HEK293 (cell line): Measurements from ENCODE around the gene FDXACB1.
"Not testable (repeated sequence)": the region's sequence is repeated elsewhere in the genome, so short reads cannot be mapped to it uniquely, and the experiment has no call there.

Experiments used
- CTCF ChIA-PET: fragments of 350-600 bp; formaldehyde crosslinking; extraction: SDS; loops from one replicate; lab custom pipeline; 2021; ENCODE audit warnings: antibody characterized with exemption; lab: Yijun Ruan, JAX
- POLR2A ChIA-PET: fragments of 300-600 bp; formaldehyde crosslinking; extraction: SDS; loops from one replicate; lab custom pipeline; 2020; ENCODE audit warnings: antibody characterized with exemption, inconsistent platforms; lab: Yijun Ruan, JAX
- H3K27ac ChIP-seq: fragments of 200-500 bp; sonication (Bioruptor generic); 2 replicates; pipeline ENCODE4 v1.5.1; 2014; ENCODE audit warnings: low read depth, low read length, control low read depth, inconsistent platforms; ENCODE audit errors: extremely low read depth
- H3K36me3 ChIP-seq, 2 experiments: fragments of 200-500 bp in 1 of 2; sonication (Bioruptor generic) in 1 of 2; 1 replicate in 1 of 2; 2 replicates in 1 of 2; pipeline ENCODE4 v1.5.1; 2014 to 2017; ENCODE audit warnings: inconsistent platforms in 2 of 2, low read length in 2 of 2; ENCODE audit not compliant: control insufficient read depth in 2 of 2, insufficient read depth in 1 of 2
- H3K4me1 ChIP-seq: fragments of 200-500 bp; sonication (Bioruptor generic); 2 replicates; pipeline ENCODE4 v1.5.1; 2014; ENCODE audit warnings: mild to moderate bottlenecking, low read length, inconsistent platforms; ENCODE audit not compliant: control insufficient read depth, insufficient read depth
- H3K4me3 ChIP-seq: 2 replicates; pipeline ENCODE4 v1.5.1; 2011; ENCODE audit warnings: low read depth, mild to moderate bottlenecking, control low read depth, low read length, moderate library complexity
- H3K9me3 ChIP-seq: fragments of 200-500 bp; sonication (Bioruptor generic); 2 replicates; pipeline ENCODE4 v1.5.1; 2014; ENCODE audit warnings: low read depth, low read length, inconsistent platforms; ENCODE audit not compliant: control insufficient read depth, insufficient read depth
- BCL11A ChIP-seq: fragments of 450-650 bp; formaldehyde crosslinking; IDR thresholded peaks from 2 replicates; pipeline ENCODE4 v1.5.1; 2016; ENCODE audit warnings: low read depth, missing biosample characterization, missing genetic modification characterization
- GFI1B ChIP-seq: fragments of 450-650 bp; formaldehyde crosslinking; IDR thresholded peaks from 2 replicates; pipeline ENCODE4 v1.5.1; 2016; ENCODE audit warnings: missing biosample characterization, missing genetic modification characterization
- GLI4 ChIP-seq: fragments of 450-650 bp; formaldehyde crosslinking; IDR thresholded peaks from 2 replicates; pipeline ENCODE4 v1.5.1; 2016; ENCODE audit warnings: missing biosample characterization, missing genetic modification characterization
- KLF9 ChIP-seq: fragments of 450-650 bp; formaldehyde crosslinking; IDR thresholded peaks from 2 replicates; pipeline ENCODE4 v1.5.1; 2016; ENCODE audit warnings: missing biosample characterization, missing genetic modification characterization, low read depth
- MZF1 ChIP-seq: fragments of 450-650 bp; formaldehyde crosslinking; IDR thresholded peaks from 2 replicates; pipeline ENCODE4 v1.5.1; 2017; ENCODE audit warnings: missing biosample characterization, missing genetic modification characterization, borderline replicate concordance
- PBX3 ChIP-seq: sonication (generic); formaldehyde crosslinking; IDR thresholded peaks from 2 replicates; pipeline ENCODE4 v1.8.1; 2022; ENCODE audit warnings: mild to moderate bottlenecking, moderate library complexity, missing genetic modification reagents
- TCF7L2 ChIP-seq: IDR thresholded peaks from 2 replicates; pipeline ENCODE4 v1.6.1; 2011; ENCODE audit warnings: low read depth, mild to moderate bottlenecking, inconsistent platforms, low read length, moderate library complexity, borderline replicate concordance
- YY2 ChIP-seq: fragments of 450-650 bp; formaldehyde crosslinking; IDR thresholded peaks from 2 replicates; pipeline ENCODE4 v1.5.1; 2016; ENCODE audit warnings: missing biosample characterization, missing genetic modification characterization
- ZFP3 ChIP-seq: fragments of 450-650 bp; formaldehyde crosslinking; IDR thresholded peaks from 2 replicates; pipeline ENCODE4 v1.5.1; 2016; ENCODE audit warnings: low read depth, missing biosample characterization, missing genetic modification characterization
- ZNF174 ChIP-seq: fragments of 450-650 bp; formaldehyde crosslinking; IDR thresholded peaks from 2 replicates; pipeline ENCODE4 v1.5.0; 2017; ENCODE audit warnings: missing biosample characterization, mild to moderate bottlenecking, missing genetic modification characterization
- ZNF19 ChIP-seq: fragments of 450-650 bp; formaldehyde crosslinking; IDR thresholded peaks from 2 replicates; pipeline ENCODE4; 2016; ENCODE audit warnings: missing biosample characterization, missing genetic modification characterization, low read depth
- ZNF23 ChIP-seq: fragments of 450-650 bp; formaldehyde crosslinking; IDR thresholded peaks from 2 replicates; pipeline ENCODE4 v1.5.1; 2016; ENCODE audit warnings: missing biosample characterization, missing genetic modification characterization, borderline replicate concordance
- ZNF239 ChIP-seq: fragments of 450-650 bp; formaldehyde crosslinking; IDR thresholded peaks from 2 replicates; pipeline ENCODE4 v1.5.1; 2016; ENCODE audit warnings: missing biosample characterization, missing genetic modification characterization
- ZNF311 ChIP-seq: fragments of 450-650 bp; formaldehyde crosslinking; IDR thresholded peaks from 2 replicates; pipeline ENCODE4 v1.5.1; 2017; ENCODE audit warnings: missing biosample characterization, missing genetic modification characterization, borderline replicate concordance
- ZNF335 ChIP-seq: fragments of 450-650 bp; formaldehyde crosslinking; conservative IDR thresholded peaks from 2 replicates; pipeline ENCODE4 v1.5.1; 2016; ENCODE audit warnings: missing biosample characterization, missing genetic modification characterization
- ZNF350 ChIP-seq: fragments of 450-650 bp; formaldehyde crosslinking; IDR thresholded peaks from 2 replicates; pipeline ENCODE4 v1.5.0; 2017; ENCODE audit warnings: missing biosample characterization, mild to moderate bottlenecking, missing genetic modification characterization
- ZNF48 ChIP-seq: fragments of 450-650 bp; formaldehyde crosslinking; IDR thresholded peaks from 2 replicates; pipeline ENCODE4 v1.5.1; 2016; ENCODE audit warnings: missing biosample characterization, missing genetic modification characterization
- ZNF510 ChIP-seq: fragments of 450-650 bp; formaldehyde crosslinking; IDR thresholded peaks from 2 replicates; pipeline ENCODE4 v1.5.1; 2018; ENCODE audit warnings: mild to moderate bottlenecking, missing genetic modification characterization, missing biosample characterization; ENCODE audit not compliant: insufficient replicate concordance
- ZNF596 ChIP-seq: fragments of 450-650 bp; IDR thresholded peaks from 2 replicates; pipeline ENCODE4 v1.5.0; 2018; ENCODE audit warnings: missing biosample characterization, mild to moderate bottlenecking, missing genetic modification characterization, moderate library complexity
- ZNF785 ChIP-seq: fragments of 450-650 bp; formaldehyde crosslinking; IDR thresholded peaks from 2 replicates; pipeline ENCODE4 v1.5.1; 2016; ENCODE audit warnings: missing biosample characterization, missing genetic modification characterization
- TF ChIP-seq, protein P1 (sequence below): fragments of 450-650 bp; formaldehyde crosslinking; IDR thresholded peaks from 2 replicates; pipeline ENCODE4 v1.5.1; 2016; ENCODE audit warnings: missing biosample characterization, missing genetic modification characterization

The FDXACB1 gene

GRCh38 chr11:111885053-111885452, 6.1 kb upstream of the FDXACB1 start:
- H3K36me3 ChIP-seq, POLR2A ChIA-PET, H3K9me3 ChIP-seq, H3K4me1 ChIP-seq, H3K27ac ChIP-seq, H3K4me3 ChIP-seq: not testable (repeated sequence)
- CTCF ChIA-PET: interaction anchor here (0.8 to 1.5 kb wide), 2 partner anchors 13 to 97 kb away, joined by 3 read pairs; no protein-coding TSS in a partner anchor

- H3K4me3 ChIP-seq: no peak overlapping the region
- no peaks in the 10 kb centered on the region for H3K36me3 ChIP-seq
- no peak overlapping the region for H3K27ac ChIP-seq
- no peaks in the 10 kb centered on the region for H3K9me3 ChIP-seq
- TF ChIP-seq ZNF239 (tag by site-specific recombination): no peak
- CTCF ChIA-PET: interaction anchor here (1.7 kb wide), 1 partner anchor 100 kb away, joined by 10 read pairs; no protein-coding TSS in a partner anchor
- POLR2A ChIA-PET: interaction anchor here (1.0 to 1.7 kb wide), 3 partner anchors 28 to 45 kb away, joined by 3 to 4 read pairs (median 3); partner anchors contain the start of gene C11orf52
- H3K4me1 ChIP-seq: no peaks in the 10 kb centered on the region
Observed at GRCh38 chr11:111882202-111882601, 3.2 kb upstream of the FDXACB1 start.

- no peak for TF ChIP-seq ZNF350 (tag by site-specific recombination)
- no peak for TF ChIP-seq ZNF19 (tag by site-specific recombination)
- no peak for TF ChIP-seq YY2
- TF ChIP-seq TCF7L2: no peak
- TF ChIP-seq ZNF48 (tag by site-specific recombination): no peak
- no peak for TF ChIP-seq ZNF174 (tag by site-specific recombination)
- TF ChIP-seq ZNF596 (tag by site-specific recombination): no peak
- no peak for TF ChIP-seq ZNF785 (tag by site-specific recombination)
- TF ChIP-seq ZFP3: no peak
- no peak for TF ChIP-seq GLI4
- TF ChIP-seq MZF1 (tag by site-specific recombination): no peak
- TF ChIP-seq PBX3 (CRISPR knock-in tag): no peak
- no peak for TF ChIP-seq BCL11A (tag by site-specific recombination)
- TF ChIP-seq ZNF510 (tag by site-specific recombination): no peak
- TF ChIP-seq ZNF23 (tag by site-specific recombination): no peak
- no peak for TF ChIP-seq GFI1B (tag by site-specific recombination)
- ChIA-PET POLR2A (interaction anchor here (0.9 kb wide), 1 partner anchor 47 kb away, joined by 4 read pairs; no protein-coding TSS in a partner anchor), CTCF (interaction anchor here (0.9 to 1.4 kb wide), 2 partner anchors 8 to 52 kb away, joined by 3 to 10 read pairs; partner anchors contain the start of gene ALG9)
- H3K36me3 ChIP-seq: peaks cover 0 to 16% of the 10 kb centered on the region in 2 experiments; a peak in 1 of 3 replicates
- H3K9me3 ChIP-seq: no peaks in the 10 kb centered on the region
- H3K4me1 ChIP-seq: no peaks in the 10 kb centered on the region
- H3K27ac ChIP-seq: peak overlapping the region; percentile 52
- peak overlapping the region; percentile 65 for H3K4me3 ChIP-seq
Observed at GRCh38 chr11:111879637-111879960, 634 bp upstream of the FDXACB1 start.

DNA sequence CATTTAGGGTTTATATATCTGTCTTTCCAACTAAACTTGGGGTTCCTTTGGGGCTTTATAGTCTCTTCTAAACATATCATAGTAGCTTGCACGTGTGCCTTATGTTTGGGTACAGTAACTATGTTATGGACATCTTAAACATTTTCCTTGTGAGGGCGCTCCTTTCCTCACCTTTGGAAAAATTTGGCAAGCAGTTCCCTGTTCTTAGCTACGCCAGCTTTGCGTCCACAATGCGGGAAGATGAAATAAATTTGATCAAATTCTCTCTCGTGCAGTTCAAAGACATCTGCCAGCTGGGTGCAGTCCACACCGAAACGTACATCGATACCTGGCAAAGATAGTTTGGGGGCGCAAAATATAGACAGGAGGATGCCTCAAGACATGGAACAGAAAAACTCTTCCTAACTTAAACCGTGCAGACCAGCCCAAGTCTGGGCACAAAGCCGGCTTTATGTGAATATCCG, 548 bp downstream of the FDXACB1 start:
- Histone ChIP-seq H3K4me3 (peak overlapping the region; percentile 65), H3K36me3 (peaks cover 0 to 16% of the 10 kb centered on the region in 2 experiments; a peak in 1 of 3 replicates), H3K9me3 (no peaks in the 10 kb centered on the region), H3K4me1 (no peaks in the 10 kb centered on the region), H3K27ac (peak overlapping the region; percentile 52; the same call in 1 of the 2 replicates)
- ChIA-PET POLR2A (interaction anchor here (1.1 kb wide), 1 partner anchor 48 kb away, joined by 4 read pairs; no protein-coding TSS in a partner anchor), CTCF (interaction anchor here (0.6 to 2.0 kb wide), 5 partner anchors 33 to 309 kb away, joined by 3 to 19 read pairs (median 3); no protein-coding TSS in a partner anchor)
- no peak for TF ChIP-seq KLF9 (tag by site-specific recombination)
- TF ChIP-seq ZNF311 (tag by site-specific recombination): no peak
- TF ChIP-seq, protein P1, sequence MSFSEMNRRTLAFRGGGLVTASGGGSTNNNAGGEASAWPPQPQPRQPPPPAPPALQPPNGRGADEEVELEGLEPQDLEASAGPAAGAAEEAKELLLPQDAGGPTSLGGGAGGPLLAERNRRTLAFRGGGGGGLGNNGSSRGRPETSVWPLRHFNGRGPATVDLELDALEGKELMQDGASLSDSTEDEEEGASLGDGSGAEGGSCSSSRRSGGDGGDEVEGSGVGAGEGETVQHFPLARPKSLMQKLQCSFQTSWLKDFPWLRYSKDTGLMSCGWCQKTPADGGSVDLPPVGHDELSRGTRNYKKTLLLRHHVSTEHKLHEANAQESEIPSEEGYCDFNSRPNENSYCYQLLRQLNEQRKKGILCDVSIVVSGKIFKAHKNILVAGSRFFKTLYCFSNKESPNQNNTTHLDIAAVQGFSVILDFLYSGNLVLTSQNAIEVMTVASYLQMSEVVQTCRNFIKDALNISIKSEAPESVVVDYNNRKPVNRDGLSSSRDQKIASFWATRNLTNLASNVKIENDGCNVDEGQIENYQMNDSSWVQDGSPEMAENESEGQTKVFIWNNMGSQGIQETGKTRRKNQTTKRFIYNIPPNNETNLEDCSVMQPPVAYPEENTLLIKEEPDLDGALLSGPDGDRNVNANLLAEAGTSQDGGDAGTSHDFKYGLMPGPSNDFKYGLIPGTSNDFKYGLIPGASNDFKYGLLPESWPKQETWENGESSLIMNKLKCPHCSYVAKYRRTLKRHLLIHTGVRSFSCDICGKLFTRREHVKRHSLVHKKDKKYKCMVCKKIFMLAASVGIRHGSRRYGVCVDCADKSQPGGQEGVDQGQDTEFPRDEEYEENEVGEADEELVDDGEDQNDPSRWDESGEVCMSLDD (tag by site-specific recombination): no peak
- TF ChIP-seq ZNF335 (tag by site-specific recombination): peak; percentile 56
